Naive thymus-derived CD8-positive, alpha-beta T cell (primary cell): ENCODE measurements around the gene LRRC8B. TPM values are rescaled to one million over a fixed set of nuclear protein-coding genes. Genes with fewer than 3 reads are reported as not detected.
"Not testable (repeated sequence)": the region's sequence is repeated elsewhere in the genome, so short reads cannot be mapped to it uniquely, and the experiment has no call there.

Experiments used
- ATAC-seq, 2 donors: fragments of 150-1000 bp; cut with Tn5 transposase in 1 of 2; sonication (Bioruptor Pico), chemical (Tn5 transposase) in 1 of 2; 1 replicate in 1 of 2; 2 replicates in 1 of 2; pipeline ENCODE4 v1.10.0; 2021; ENCODE audit warnings: mild to moderate bottlenecking in 2 of 2, moderate library complexity in 2 of 2
- POLR2A ChIA-PET: fragments of 350-600 bp; sonication (Branson Sonifier 250); formaldehyde crosslinking; loops from one replicate; lab custom pipeline; 2021; ENCODE audit warnings: antibody characterized with exemption; lab: Charles Lee
- DNase-seq, 10 donors: peaks; one replicate each; pipeline versions ENCODE4 v3.0.0 to v3.0.0-alpha.2; 2020 to 2022
- H3K27ac Mint-ChIP-seq, 10 donors: one replicate each; pipeline ENCODE4 v1.8.0; 2020 to 2022; ENCODE audit warnings: mild to moderate bottlenecking in 10 of 10, mixed read lengths in 10 of 10, moderate library complexity in 4 of 10, inconsistent platforms in 1 of 10
- H3K27me3 Mint-ChIP-seq, 5 donors: one replicate each; pipeline ENCODE4 v1.8.0; 2021 to 2022; ENCODE audit warnings: mixed read lengths in 5 of 5
- H3K36me3 Mint-ChIP-seq, 3 donors: one replicate each; pipeline ENCODE4 v1.8.0; 2020 to 2022; ENCODE audit warnings: mixed read lengths in 3 of 3, mild to moderate bottlenecking in 2 of 3, inconsistent platforms in 1 of 3
- H3K4me1 Mint-ChIP-seq, 4 donors: one replicate each; pipeline ENCODE4 v1.8.0; 2021 to 2022; ENCODE audit warnings: mixed read lengths in 4 of 4
- H3K4me3 Mint-ChIP-seq, 10 donors: one replicate each; pipeline ENCODE4 v1.8.0; 2020 to 2022; ENCODE audit warnings: mild to moderate bottlenecking in 10 of 10, mixed read lengths in 10 of 10, moderate library complexity in 6 of 10, inconsistent platforms in 1 of 10
- H3K9me3 Mint-ChIP-seq, 9 donors: one replicate each; pipeline ENCODE4 v1.8.0; 2020 to 2022; ENCODE audit warnings: mixed read lengths in 9 of 9, mild to moderate bottlenecking in 3 of 9, inconsistent platforms in 1 of 9, moderate library complexity in 1 of 9
- polyA plus RNA-seq, 3 donors: library from polyadenylated mRNA; unstranded; fragments of 300-500 nt; fragmentation: Illumina TruSeq; gene quantifications; one replicate each; pipeline ENCODE4 v1.2.3, GENCODE V29; 2021
- total RNA-seq, 8 experiments: library from RNA in 2 of 8; stranded (reverse) in 2 of 8; gene quantifications; one replicate each; pipeline ENCODE4 v1.2.3 and lab custom pipeline; 2021 to 2026

Gene LRRC8B
- total and polyA plus RNA-seq, 5 experiments from 2014 or later: 8.5 to 16.1 (median 13.6) TPM

GRCh38 chr1:89592861-89593302 lies 68.3 kb downstream of the LRRC8B start:
- not testable (repeated sequence) for ATAC-seq, DNase-seq, H3K4me3 Mint-ChIP-seq, H3K9me3 Mint-ChIP-seq, H3K27me3 Mint-ChIP-seq
- POLR2A ChIA-PET: interaction anchor here (1.2 to 12.4 kb wide), 2 partner anchors 11 to 15 kb away, joined by 6 to 125 read pairs; no protein-coding TSS in a partner anchor
- Mint-ChIP-seq H3K4me1 (peaks cover 24 to 49% (median 45%) of the 10 kb centered on the region in 4 donors), H3K27ac (peak overlapping the region in 3 of 10 donors; percentile 18 to 83 (median 27)), H3K36me3 (peaks cover 0 to 24% (median 16%) of the 10 kb centered on the region in 3 donors)

GRCh38 chr1:89594096-89594740 lies 69.6 kb downstream of the LRRC8B start:
- POLR2A ChIA-PET: interaction anchor here (1.0 to 12.4 kb wide), 3 partner anchors 9 to 20 kb away, joined by 3 to 125 read pairs (median 5); no protein-coding TSS in a partner anchor
- DNase-seq: no peak
- Mint-ChIP-seq H3K27ac (peak overlapping the region in 4 of 10 donors; percentile 3 to 83 (median 10)), H3K4me3 (no peak overlapping the region), H3K36me3 (peaks cover 0 to 17% (median 13%) of the 10 kb centered on the region in 3 donors), H3K27me3 (no peaks in the 10 kb centered on the region), H3K9me3 (no peaks in the 10 kb centered on the region), H3K4me1 (peaks cover 22 to 59% (median 52%) of the 10 kb centered on the region in 4 donors)
- no peak for ATAC-seq

- H3K27ac Mint-ChIP-seq: peak overlapping the region in 5 of 10 donors; percentile 1 to 76 (median 21)
- DNase-seq (no peak), ATAC-seq (no peak)
- H3K4me1 Mint-ChIP-seq: peaks cover 21 to 68% (median 56%) of the 10 kb centered on the region in 4 donors
- H3K36me3 Mint-ChIP-seq: peaks cover 0 to 17% (median 14%) of the 10 kb centered on the region in 3 donors
- H3K4me3 Mint-ChIP-seq: no peak overlapping the region
- no peaks in the 10 kb centered on the region for H3K9me3 Mint-ChIP-seq
- H3K27me3 Mint-ChIP-seq: no peaks in the 10 kb centered on the region
- POLR2A ChIA-PET: interaction anchor here (1.3 to 12.4 kb wide), 2 partner anchors 11 to 72 kb away, joined by 4 to 125 read pairs; no protein-coding TSS in a partner anchor
These were observed 72.1 kb downstream of the LRRC8B start for GRCh38 chr1:89596698-89597097.

GRCh38 chr1:89598450-89599331 lies 74.1 kb downstream of the LRRC8B start:
- H3K9me3 Mint-ChIP-seq: no peaks in the 10 kb centered on the region
- peak overlapping the region in 4 of 10 donors; percentile 10 to 53 (median 47) for H3K4me3 Mint-ChIP-seq
- DNase-seq (peak in 3 of 10 donors; percentile 40 to 44 (median 44)), ATAC-seq (peak; percentile 54 to 74)
- POLR2A ChIA-PET: interaction anchor here (0.7 to 12.4 kb wide), 7 partner anchors 9 to 164 kb away, joined by 3 to 125 read pairs (median 5); no protein-coding TSS in a partner anchor
- peaks cover 0 to 9% (median under 1%) of the 10 kb centered on the region in 3 donors for H3K36me3 Mint-ChIP-seq
- H3K4me1 Mint-ChIP-seq: peaks cover 30 to 74% (median 69%) of the 10 kb centered on the region in 4 donors
- H3K27me3 Mint-ChIP-seq: no peaks in the 10 kb centered on the region
- H3K27ac Mint-ChIP-seq: peak overlapping the region; percentile 11 to 88 (median 80)

- no peak for DNase-seq
- no peaks in the 10 kb centered on the region for H3K27me3 Mint-ChIP-seq
- no peak for ATAC-seq
- POLR2A ChIA-PET: interaction anchor here (0.7 to 12.4 kb wide), 6 partner anchors 9 to 164 kb away, joined by 3 to 125 read pairs (median 5); no protein-coding TSS in a partner anchor
- peak overlapping the region in 3 of 10 donors; percentile 10 to 52 (median 42) for H3K4me3 Mint-ChIP-seq
- H3K36me3 Mint-ChIP-seq: peaks cover 0 to 9% (median 0%) of the 10 kb centered on the region in 3 donors
- H3K9me3 Mint-ChIP-seq: no peaks in the 10 kb centered on the region
- peak overlapping the region in 9 of 10 donors; percentile 11 to 88 (median 81) for H3K27ac Mint-ChIP-seq
- peaks cover 30 to 76% (median 74%) of the 10 kb centered on the region in 4 donors for H3K4me1 Mint-ChIP-seq
These were observed 74.7 kb downstream of the LRRC8B start for GRCh38 chr1:89599332-89599630.

GRCh38 chr1:89600451-89601224 lies 76.0 kb downstream of the LRRC8B start:
- H3K27ac Mint-ChIP-seq: peak overlapping the region in 7 of 10 donors; percentile 26 to 99 (median 49)

DNA sequence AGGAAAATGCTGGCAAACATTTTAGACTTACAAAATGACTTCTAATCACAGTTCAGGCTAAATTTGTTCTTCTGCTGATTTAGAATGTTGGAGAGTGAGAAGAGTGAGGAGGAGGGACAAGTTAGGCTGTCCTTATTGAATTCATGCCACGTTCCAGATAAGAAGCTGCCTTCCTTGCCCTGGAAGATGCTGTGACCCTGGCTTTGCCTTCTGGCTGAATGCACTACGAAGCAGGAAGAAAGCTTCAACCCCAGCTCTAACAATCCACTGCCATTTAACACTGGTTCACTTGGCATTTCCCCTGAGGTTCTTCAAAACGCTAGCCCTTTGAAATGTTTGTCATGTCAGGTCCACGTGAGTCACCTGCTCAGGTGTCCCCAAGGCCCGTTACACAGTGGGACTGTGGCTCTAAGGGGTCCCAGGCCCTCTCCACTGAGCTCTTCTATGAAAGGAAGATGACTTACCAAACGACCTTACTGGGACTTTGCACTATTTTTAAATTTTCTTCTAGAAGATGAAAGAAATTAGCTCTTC lies 78.3 kb downstream of the LRRC8B start:
- Mint-ChIP-seq H3K4me1 (peaks cover 43 to 96% (median 93%) of the 10 kb centered on the region in 4 donors), H3K27me3 (no peaks in the 10 kb centered on the region), H3K9me3 (no peaks in the 10 kb centered on the region), H3K4me3 (peak overlapping the region in 9 of 10 donors; percentile 14 to 87 (median 59)), H3K36me3 (peaks cover 0 to 6% (median 0%) of the 10 kb centered on the region in 3 donors), H3K27ac (peak overlapping the region; percentile 83 to 100 (median 99))
- ATAC-seq (no peak), DNase-seq (no peak)
- POLR2A ChIA-PET: interaction anchor here (1.2 to 13.2 kb wide), 8 partner anchors 8 to 160 kb away, joined by 3 to 329 read pairs (median 7); partner anchors contain the start of genes LRRC8B and LRRC8C

More at GRCh38 chr1:89600451-89601224, 76.0 kb downstream of the LRRC8B start:
- POLR2A ChIA-PET: interaction anchor here (0.7 to 13.2 kb wide), 5 partner anchors 7 to 76 kb away, joined by 3 to 329 read pairs (median 5); partner anchors contain the start of genes LRRC8B and LRRC8C
- DNase-seq: no peak
- H3K27me3 Mint-ChIP-seq: no peaks in the 10 kb centered on the region
- no peak overlapping the region for H3K4me3 Mint-ChIP-seq
- no peaks in the 10 kb centered on the region for H3K9me3 Mint-ChIP-seq
- H3K36me3 Mint-ChIP-seq: peaks cover 0 to 6% (median 0%) of the 10 kb centered on the region in 3 donors
- no peak for ATAC-seq
- H3K4me1 Mint-ChIP-seq: peaks cover 39 to 88% (median 82%) of the 10 kb centered on the region in 4 donors

DNA sequence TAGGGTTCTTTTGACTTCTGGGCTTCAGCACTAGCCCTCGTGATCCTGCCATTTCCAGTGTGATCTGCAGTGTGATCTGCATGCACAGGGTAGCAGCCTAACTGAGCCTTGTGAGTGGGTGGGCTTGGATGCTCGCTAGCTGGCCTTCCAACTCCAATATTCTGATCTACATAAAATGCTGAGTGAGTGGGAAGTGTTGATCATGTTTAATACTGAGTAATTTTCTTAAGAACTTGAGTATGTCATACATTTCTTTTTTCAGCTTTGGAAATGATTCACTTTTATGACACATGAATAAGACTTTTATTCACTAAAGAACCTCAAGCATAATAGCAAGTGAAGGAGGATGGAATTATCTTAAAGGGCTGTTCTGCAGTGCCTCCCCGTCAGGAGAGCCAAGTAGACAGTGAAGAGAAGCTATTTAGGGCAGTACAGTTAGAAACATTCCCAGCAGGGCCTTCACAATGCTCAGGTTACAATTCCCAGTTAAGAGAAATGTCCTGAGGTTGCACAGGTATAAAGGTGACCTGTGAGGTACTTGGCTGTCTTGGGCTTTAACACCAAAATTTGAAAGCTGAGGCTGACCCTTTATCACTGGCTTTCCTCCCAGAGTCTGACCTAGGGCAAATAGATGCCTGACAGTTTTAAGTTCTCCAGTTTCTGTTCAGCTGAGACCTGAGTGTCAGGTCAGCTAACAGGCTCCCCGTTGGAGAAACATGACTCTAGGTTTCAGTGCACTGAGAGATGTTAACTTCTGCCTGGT lies 79.2 kb downstream of the LRRC8B start:
- peak overlapping the region in 9 of 10 donors; percentile 14 to 87 (median 64) for H3K4me3 Mint-ChIP-seq
- no peaks in the 10 kb centered on the region for H3K9me3 Mint-ChIP-seq
- ATAC-seq (no peak), DNase-seq (no peak)
- POLR2A ChIA-PET: interaction anchor here (0.7 to 13.2 kb wide), 11 partner anchors 8 to 160 kb away, joined by 3 to 329 read pairs (median 4); partner anchors contain the start of genes LRRC8B and LRRC8C
- peaks cover 42 to 96% (median 93%) of the 10 kb centered on the region in 4 donors for H3K4me1 Mint-ChIP-seq
- H3K27ac Mint-ChIP-seq: peak overlapping the region; percentile 92 to 100 (median 99)
- no peaks in the 10 kb centered on the region for H3K27me3 Mint-ChIP-seq
- peaks cover 0 to 6% (median 0%) of the 10 kb centered on the region in 3 donors for H3K36me3 Mint-ChIP-seq

DNA sequence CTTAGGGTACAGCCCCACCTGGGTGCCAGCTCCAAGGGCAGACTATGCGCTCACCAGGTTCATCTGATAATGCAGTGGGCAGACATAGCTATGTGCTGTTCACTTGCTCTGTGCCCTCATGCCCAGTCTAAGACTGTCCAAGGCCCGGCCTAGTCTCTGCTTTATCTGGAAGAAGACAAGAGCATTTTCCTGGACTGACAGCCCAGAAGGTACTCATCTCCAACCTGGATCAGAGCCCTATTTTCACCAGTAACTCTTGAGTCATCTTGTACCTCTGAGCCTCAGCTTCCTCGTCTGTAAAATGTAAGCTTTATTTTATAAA lies 79.7 kb downstream of the LRRC8B start:
- DNase-seq: no peak
- ATAC-seq: no peak
- peak overlapping the region in 5 of 10 donors; percentile 9 to 87 (median 69) for H3K4me3 Mint-ChIP-seq
- no peaks in the 10 kb centered on the region for H3K9me3 Mint-ChIP-seq
- H3K36me3 Mint-ChIP-seq: peaks cover 0 to 4% (median 0%) of the 10 kb centered on the region in 3 donors
- H3K4me1 Mint-ChIP-seq: peaks cover 41 to 96% (median 93%) of the 10 kb centered on the region in 4 donors
- H3K27me3 Mint-ChIP-seq: no peaks in the 10 kb centered on the region
- H3K27ac Mint-ChIP-seq: peak overlapping the region; percentile 92 to 100 (median 99)
- POLR2A ChIA-PET: interaction anchor here (0.7 to 13.2 kb wide), 10 partner anchors 9 to 167 kb away, joined by 3 to 329 read pairs (median 7); partner anchors contain the start of genes LRRC8B and LRRC8C

GRCh38 chr1:89605692-89606091 lies 81.1 kb downstream of the LRRC8B start:
- Mint-ChIP-seq H3K27ac (peak overlapping the region; percentile 94 to 100 (median 99)), H3K4me3 (peak overlapping the region in 9 of 10 donors; percentile 1 to 91 (median 69)), H3K36me3 (peaks cover 0 to 4% (median 0%) of the 10 kb centered on the region in 3 donors), H3K27me3 (no peaks in the 10 kb centered on the region), H3K4me1 (peaks cover 38 to 96% (median 94%) of the 10 kb centered on the region in 4 donors), H3K9me3 (no peaks in the 10 kb centered on the region)
- ATAC-seq (no peak), DNase-seq (no peak)
- POLR2A ChIA-PET: interaction anchor here (1.2 to 13.2 kb wide), 5 partner anchors 10 to 166 kb away, joined by 3 to 329 read pairs (median 12); partner anchors contain the start of gene LRRC8C
